Smooth muscle cell (in vitro differentiated cells): Measurements from ENCODE around the gene PREX1. TPM values are rescaled to one million over a fixed set of nuclear protein-coding genes. Genes with fewer than 3 reads are reported as not detected.

ENCODE experiments used
- DNase-seq: peaks from one replicate; lab custom pipeline; 2025; ENCODE audit not compliant: unreplicated experiment; lab: John Stamatoyannopoulos, UW
- H2AFZ ChIP-seq: fragments of 200-600 bp; sonication (generic); 2 replicates; pipeline ENCODE4 v1.6.0; 2016; ENCODE audit warnings: antibody characterized with exemption, low read depth, mild to moderate bottlenecking
- H3F3A ChIP-seq: fragments of 200-600 bp; sonication (generic); 2 replicates; pipeline ENCODE4 v1.6.0; 2017; ENCODE audit warnings: antibody characterized with exemption, low read depth
- H3K27ac ChIP-seq: fragments of 200-600 bp; sonication (generic); 2 replicates; pipeline ENCODE4 v1.5.1; 2016; ENCODE audit warnings: low read depth, mild to moderate bottlenecking
- H3K27me3 ChIP-seq: fragments of 200-600 bp; sonication (generic); 2 replicates; pipeline ENCODE4 v1.6.1; 2016; ENCODE audit warnings: low read depth, mild to moderate bottlenecking
- H3K36me3 ChIP-seq: fragments of 200-600 bp; sonication (generic); 2 replicates; pipeline ENCODE4 v1.5.1; 2016; ENCODE audit warnings: low read depth
- H3K4me1 ChIP-seq: fragments of 200-600 bp; sonication (generic); 2 replicates; pipeline ENCODE4 v1.5.1; 2016; ENCODE audit warnings: low read depth
- H3K4me2 ChIP-seq: fragments of 200-600 bp; sonication (generic); 2 replicates; pipeline ENCODE4 v1.6.0; 2016; ENCODE audit warnings: mild to moderate bottlenecking
- H3K4me3 ChIP-seq: fragments of 200-600 bp; sonication (generic); 2 replicates; pipeline ENCODE4 v1.5.1; 2016; ENCODE audit warnings: mild to moderate bottlenecking
- H3K79me2 ChIP-seq: fragments of 200-600 bp; sonication (generic); 2 replicates; pipeline ENCODE4 v1.6.0; 2016; ENCODE audit warnings: low read depth, mild to moderate bottlenecking
- H3K9ac ChIP-seq: fragments of 200-600 bp; sonication (generic); 2 replicates; pipeline ENCODE4 v1.6.0; 2016; ENCODE audit warnings: low read depth
- H3K9me3 ChIP-seq: fragments of 200-600 bp; sonication (generic); replicated peaks from 2 replicates; pipeline ENCODE4 v1.5.1; 2016; ENCODE audit warnings: low read depth
- H4K20me1 ChIP-seq: fragments of 200-600 bp; sonication (generic); 2 replicates; pipeline ENCODE4 v1.6.0; 2016; ENCODE audit warnings: low read depth
- CTCF ChIP-seq: fragments of 200-600 bp; sonication (generic); IDR thresholded peaks from 2 replicates; pipeline ENCODE4 v1.5.1; 2017; ENCODE audit warnings: borderline replicate concordance, mild to moderate bottlenecking, antibody characterized with exemption; ENCODE audit not compliant: insufficient read depth, poor library complexity, severe bottlenecking
- WGBS: methylation state at CpG from one replicate; pipeline ENCODE4 v1.1.7; 2016; ENCODE audit warnings: low lambda C conversion rate; 5-methylcytosine and 5-hydroxymethylcytosine counted together
- polyA plus RNA-seq: library from polyadenylated mRNA; unstranded; fragments of >200 nt; fragmentation: Nextera tagmentation; extraction: Ambion mirVana; gene quantifications from 2 replicates; pipeline ENCODE4 v1.2.1, GENCODE V29; 2016
- total RNA-seq: library from RNA; depleted of rRNA; stranded (reverse); fragments of >200 nt; gene quantifications from 2 replicates; pipeline ENCODE4 v1.2.3, GENCODE V29; 2014

The PREX1 gene
- total and polyA plus RNA-seq, 2 experiments from 2014 or later: 0.04 to 0.30 TPM

GRCh38 chr20:48856130-48856529 is 28.3 kb upstream of the PREX1 start:
- no peak for TF ChIP-seq CTCF
- no peak overlapping the region for H3K27ac ChIP-seq
- WGBS: 90% methylated on average over 5 of the region's 5 CpGs

GRCh38 chr20:48855046-48855445 is 27.2 kb upstream of the PREX1 start:
- no peaks in the 10 kb centered on the region for H3F3A ChIP-seq
- H3K9me3 ChIP-seq: no peaks in the 10 kb centered on the region
- no peak overlapping the region for H3K9ac ChIP-seq
- H3K4me3 ChIP-seq: no peak overlapping the region
- no peaks in the 10 kb centered on the region for H3K36me3 ChIP-seq
- 95% methylated on average over 4 of the region's 4 CpGs for WGBS
- no peak overlapping the region for H3K27ac ChIP-seq
- no peak overlapping the region for H3K4me2 ChIP-seq
- no peaks in the 10 kb centered on the region for H3K79me2 ChIP-seq
- no peak for TF ChIP-seq CTCF
- no peaks in the 10 kb centered on the region for H4K20me1 ChIP-seq
- no peak for DNase-seq
- no peaks in the 10 kb centered on the region for H3K27me3 ChIP-seq
- H3K4me1 ChIP-seq: no peaks in the 10 kb centered on the region
- H2AFZ ChIP-seq: no peak overlapping the region

More at GRCh38 chr20:48856130-48856529, 28.3 kb upstream of the PREX1 start:
- no peaks in the 10 kb centered on the region for H4K20me1 ChIP-seq
- no peaks in the 10 kb centered on the region for H3K4me1 ChIP-seq
- DNase-seq: no peak
- no peaks in the 10 kb centered on the region for H3K27me3 ChIP-seq
- no peaks in the 10 kb centered on the region for H3K9me3 ChIP-seq
- no peak overlapping the region for H2AFZ ChIP-seq
- H3K79me2 ChIP-seq: no peaks in the 10 kb centered on the region
- no peak overlapping the region for H3K4me2 ChIP-seq
- H3K9ac ChIP-seq: no peak overlapping the region
- no peaks in the 10 kb centered on the region for H3F3A ChIP-seq
- no peaks in the 10 kb centered on the region for H3K36me3 ChIP-seq
- no peak overlapping the region for H3K4me3 ChIP-seq

GRCh38 chr20:48852609-48853008 is 24.8 kb upstream of the PREX1 start:
- Histone ChIP-seq H3K9ac (no peak overlapping the region), H2AFZ (no peak overlapping the region), H3K36me3 (no peaks in the 10 kb centered on the region), H3K4me1 (no peaks in the 10 kb centered on the region), H3K9me3 (no peaks in the 10 kb centered on the region), H3F3A (no peaks in the 10 kb centered on the region), H3K4me2 (no peak overlapping the region), H3K27ac (no peak overlapping the region), H3K4me3 (no peak overlapping the region), H3K27me3 (no peaks in the 10 kb centered on the region), H3K79me2 (no peaks in the 10 kb centered on the region), H4K20me1 (no peaks in the 10 kb centered on the region)
- TF ChIP-seq CTCF: no peak
- DNase-seq: no peak

- no peak for DNase-seq
- H3F3A ChIP-seq: no peaks in the 10 kb centered on the region
- 96% methylated on average over 6 of the region's 6 CpGs for WGBS
- H3K4me3 ChIP-seq: no peak overlapping the region
- no peaks in the 10 kb centered on the region for H3K4me1 ChIP-seq
- H3K79me2 ChIP-seq: no peaks in the 10 kb centered on the region
- H3K36me3 ChIP-seq: no peaks in the 10 kb centered on the region
- no peak overlapping the region for H3K9ac ChIP-seq
- H3K4me2 ChIP-seq: no peak overlapping the region
- H3K27ac ChIP-seq: no peak overlapping the region
- no peaks in the 10 kb centered on the region for H4K20me1 ChIP-seq
- no peaks in the 10 kb centered on the region for H3K9me3 ChIP-seq
- no peaks in the 10 kb centered on the region for H3K27me3 ChIP-seq
- no peak overlapping the region for H2AFZ ChIP-seq
- TF ChIP-seq CTCF: no peak
Measured at GRCh38 chr20:48851579-48851978, 23.8 kb upstream of the PREX1 start.
